HCT116 (cell line): ENCODE results near the gene MFAP3L. TPM values are rescaled to one million over a fixed set of nuclear protein-coding genes. Genes with fewer than 3 reads are reported as not detected.

Source experiments
- ATAC-seq: fragments of 200-7000 bp; cut with Tn5 transposase; 2 replicates; pipeline ENCODE4 v1.9.1; 2020; ENCODE audit warnings: mild to moderate bottlenecking, moderate library complexity
- BruUV-seq: library from RNA; stranded (reverse); fragments of 400-500 nt; replicated peaks from 2 replicates; lab custom pipeline; 2021; lab: Mats Ljungman, UMichigan
- CTCF ChIA-PET: fragments of 300-600 bp; sonication (Branson Sonifier 250); formaldehyde crosslinking; loops from one replicate; lab custom pipeline; 2021; ENCODE audit warnings: antibody characterized with exemption; lab: Charles Lee
- POLR2A ChIA-PET: fragments of 300-600, 350-600 bp; sonication (Branson Sonifier 250); formaldehyde crosslinking; loops from one replicate; lab custom pipeline; 2021; ENCODE audit warnings: antibody characterized with exemption; lab: Charles Lee
- RAD21 ChIA-PET, 2 experiments: fragments of 300-600 bp; sonication (Branson Sonifier 250); formaldehyde crosslinking; loops; one replicate each; lab custom pipeline; 2023; ENCODE audit warnings: low total read pairs in 2 of 2; ENCODE audit not compliant: uncharacterized antibody in 2 of 2, unreplicated experiment in 2 of 2, low non-redundant PET in 1 of 2; lab: Charles Lee
- DNase-seq: peaks from one replicate; pipeline ENCODE4 v3.0.0-alpha.2; 2010; ENCODE audit warnings: low read depth, low spot score
- H2AFZ ChIP-seq: fragments of 200-600 bp; shearing (Covaris generic), sonication (generic); 2 replicates; pipeline ENCODE4 v1.6.1; 2017; ENCODE audit warnings: low read depth, mixed run types, mixed read lengths, antibody characterized with exemption, low read length; ENCODE audit not compliant: poor library complexity, severe bottlenecking
- H3K27ac ChIP-seq: 2 replicates; pipeline ENCODE4 v1.5.1; 2012; ENCODE audit warnings: low read depth, low read length
- H3K27me3 ChIP-seq: fragments of 200-600 bp; sonication (generic); 2 replicates; pipeline ENCODE4 v1.6.1; 2016; ENCODE audit warnings: mixed run types, low read length, mixed read lengths; ENCODE audit not compliant: insufficient read depth
- H3K36me3 ChIP-seq, 2 experiments: fragments of 200-500 bp in 1 of 2; fragments of 200-600 bp in 1 of 2; sonication (Bioruptor generic) in 1 of 2; sonication (generic) in 1 of 2; 2 replicates each; pipeline versions ENCODE4 v1.5.1 to v1.6.1; 2014 to 2016; ENCODE audit warnings: low read length in 2 of 2, inconsistent platforms in 1 of 2, mixed read lengths in 1 of 2, mixed run types in 1 of 2; ENCODE audit not compliant: insufficient read depth in 2 of 2, control insufficient read depth in 1 of 2
- H3K4me1 ChIP-seq, 2 experiments: fragments of 200-600 bp in 1 of 2; sonication (generic) in 1 of 2; 2 replicates each; pipeline versions ENCODE4 v1.5.1 to v1.6.1; 2012 to 2017; ENCODE audit warnings: low read length in 2 of 2, inconsistent platforms in 1 of 2, mild to moderate bottlenecking in 1 of 2, mixed read lengths in 1 of 2, mixed run types in 1 of 2, moderate library complexity in 1 of 2; ENCODE audit not compliant: insufficient read depth in 2 of 2, control insufficient read depth in 1 of 2
- H3K4me2 ChIP-seq: fragments of 200-600 bp; sonication (generic); 2 replicates; pipeline ENCODE4 v1.6.1; 2017; ENCODE audit warnings: mixed run types, low read length, mixed read lengths
- H3K4me3 ChIP-seq, 2 experiments: fragments of 200-600 bp in 1 of 2; sonication (generic) in 1 of 2; replicated peaks in 1 of 2; 2 replicates each; pipeline ENCODE4 v1.5.1; 2011 to 2016; ENCODE audit warnings: low read length in 2 of 2, control low read depth in 1 of 2, low read depth in 1 of 2, mild to moderate bottlenecking in 1 of 2, mixed read lengths in 1 of 2, mixed run types in 1 of 2
- H3K79me2 ChIP-seq: fragments of 200-600 bp; sonication (generic); 2 replicates; pipeline ENCODE4 v1.6.1; 2017; ENCODE audit warnings: mild to moderate bottlenecking, mixed run types, low read length, moderate library complexity, mixed read lengths; ENCODE audit not compliant: insufficient read depth
- H3K9ac ChIP-seq: fragments of 200-600 bp; sonication (generic); 2 replicates; pipeline ENCODE4 v1.6.1; 2016; ENCODE audit warnings: low read length, mixed read lengths
- H3K9me2 ChIP-seq: fragments of 200-600 bp; sonication (generic), shearing (Covaris generic); 2 replicates; pipeline ENCODE4 v1.6.1; 2017; ENCODE audit warnings: mixed run types, mild to moderate bottlenecking, moderate library complexity; ENCODE audit not compliant: insufficient read depth
- H3K9me3 ChIP-seq, 2 experiments: fragments of 200-500 bp in 1 of 2; fragments of 200-600 bp in 1 of 2; sonication (Bioruptor generic) in 1 of 2; sonication (generic) in 1 of 2; 2 replicates each; pipeline ENCODE4 v1.6.1; 2014 to 2017; ENCODE audit warnings: low read length in 2 of 2, mixed read lengths in 2 of 2, inconsistent platforms in 1 of 2, low read depth in 1 of 2, mild to moderate bottlenecking in 1 of 2, mixed run types in 1 of 2, moderate library complexity in 1 of 2; ENCODE audit not compliant: control insufficient read depth in 1 of 2, insufficient read depth in 1 of 2
- H4K20me1 ChIP-seq: fragments of 200-600 bp; sonication (generic), shearing (Covaris generic); 2 replicates; pipeline ENCODE4 v1.6.1; 2017; ENCODE audit warnings: mixed run types, mild to moderate bottlenecking, moderate library complexity; ENCODE audit not compliant: insufficient read depth
- CBX3 ChIP-seq: IDR thresholded peaks from 2 replicates; pipeline ENCODE4 v1.6.1; 2012; ENCODE audit warnings: low read depth
- CEBPB ChIP-seq: IDR thresholded peaks from 2 replicates; pipeline ENCODE4 v1.6.1; 2012; ENCODE audit warnings: low read depth
- CTCF ChIP-seq, 3 experiments: fragments of 200-600 bp in 1 of 3; sonication (generic) in 1 of 3; IDR thresholded peaks in 2 of 3; conservative IDR thresholded peaks in 1 of 3; 2 replicates each; pipeline ENCODE4 v1.5.1; 2012 to 2017; ENCODE audit warnings: low read depth in 2 of 3, low read length in 2 of 3, antibody characterized with exemption in 1 of 3, borderline replicate concordance in 1 of 3, control low read depth in 1 of 3, mild to moderate bottlenecking in 1 of 3, mixed read lengths in 1 of 3, mixed run types in 1 of 3, moderate library complexity in 1 of 3; ENCODE audit not compliant: insufficient read depth in 1 of 3
- EGR1 ChIP-seq: IDR thresholded peaks from 2 replicates; pipeline ENCODE4 v1.6.1; 2012; ENCODE audit warnings: low read depth
- EZH2phosphoT487 ChIP-seq: fragments of 200-600 bp; IDR thresholded peaks from 2 replicates; pipeline ENCODE4 v1.6.1; 2018; ENCODE audit warnings: antibody characterized with exemption, borderline replicate concordance
- FOSL1 ChIP-seq: IDR thresholded peaks from 2 replicates; pipeline ENCODE4 v1.6.1; 2012; ENCODE audit warnings: low read depth
- JUND ChIP-seq: IDR thresholded peaks from 2 replicates; pipeline ENCODE4 v1.6.1; 2012
- MAX ChIP-seq: IDR thresholded peaks from 2 replicates; pipeline ENCODE4 v1.6.1; 2012
- POLR2A ChIP-seq: IDR thresholded peaks from 2 replicates; pipeline ENCODE4 v1.7.0; 2011; ENCODE audit warnings: borderline replicate concordance; ENCODE audit not compliant: insufficient read depth, insufficient read length; ENCODE audit errors: extremely low read depth
- POLR2AphosphoS5 ChIP-seq: IDR thresholded peaks from 2 replicates; pipeline ENCODE4 v1.6.1; 2011; ENCODE audit warnings: mild to moderate bottlenecking, low read depth, low read length, moderate library complexity
- RAD21 ChIP-seq: IDR thresholded peaks from 2 replicates; pipeline ENCODE4 v1.6.1; 2012; ENCODE audit warnings: low read depth, mild to moderate bottlenecking
- REST ChIP-seq: IDR thresholded peaks from 2 replicates; pipeline ENCODE4 v1.6.1; 2012; ENCODE audit warnings: low read depth
- SRF ChIP-seq: IDR thresholded peaks from 2 replicates; pipeline ENCODE4 v1.6.1; 2012; ENCODE audit warnings: low read depth
- TCF7L2 ChIP-seq: IDR thresholded peaks from 2 replicates; pipeline ENCODE4 v1.7.0; 2011; ENCODE audit warnings: borderline replicate concordance, inconsistent platforms; ENCODE audit not compliant: insufficient read depth, insufficient read length; ENCODE audit errors: extremely low read depth
- YY1 ChIP-seq: IDR thresholded peaks from 2 replicates; pipeline ENCODE4 v1.6.1; 2011; ENCODE audit warnings: low read length, low read depth, moderate library complexity, mild to moderate bottlenecking; ENCODE audit not compliant: insufficient replicate concordance; ENCODE audit errors: extremely low read depth
- ZBTB33 ChIP-seq: IDR thresholded peaks from 2 replicates; pipeline ENCODE4 v1.6.1; 2011; ENCODE audit warnings: mild to moderate bottlenecking, low read length, moderate library complexity; ENCODE audit not compliant: insufficient replicate concordance; ENCODE audit errors: extremely low read depth
- ZFX ChIP-seq: fragments of 450-650 bp; IDR thresholded peaks from 2 replicates; pipeline ENCODE4 v1.6.1; 2017
- intact Hi-C: fragments of 100-400 bp; cut with micrococcal nuclease; formaldehyde crosslinking; loops from 2 replicates; pipeline ENCODE4 v1.10.0; 2022
- total RNA-seq: library from RNA; stranded (reverse); gene quantifications from one replicate; pipeline ENCODE4 v1.2.1, GENCODE V29; 2021; ENCODE audit not compliant: unreplicated experiment
- TF ChIP-seq, protein P1 (sequence below): IDR thresholded peaks from 2 replicates; pipeline ENCODE4 v1.6.1; 2012

Gene MFAP3L
- total RNA-seq, 1 experiment from 2014 or later, result 8.4 TPM

- Histone ChIP-seq H3K27ac (no peak overlapping the region), H3K27me3 (no peaks in the 10 kb centered on the region), H4K20me1 (no peaks in the 10 kb centered on the region), H2AFZ (no peak overlapping the region), H3K79me2 (0 out of 2 replicates have a peak, but pooled peaks cover 8% of the 10 kb centered on the region), H3K4me2 (no peak overlapping the region), H3K9me2 (no peaks in the 10 kb centered on the region), H3K4me3 (no peak overlapping the region), H3K4me1 (no peaks in the 10 kb centered on the region), H3K9me3 (no peaks in the 10 kb centered on the region), H3K9ac (no peak overlapping the region), H3K36me3 (no peaks in the 10 kb centered on the region)
- ChIA-PET POLR2A (no interaction called here), CTCF (no interaction called here), RAD21 (no interaction called here)
- intact Hi-C loops, result no loop called here
- DNase-seq (no peak), ATAC-seq (no peak)
- BruUV-seq, result no TSS peak
- TF ChIP-seq EGR1 (no peak), CEBPB (no peak), CBX3 (no peak), POLR2A (no peak), CTCF (IDR thresholded peaks at IDR 0.05 in 2 of 3, conservative IDR thresholded peaks at IDR 0.05 in 1 of 3; ENCODE audit: borderline replicate concordance in 1 of 3, insufficient read depth in 1 of 3, low read depth in 2 of 3, low read length in 2 of 3) (no peak), FOSL1 (no peak), JUND (no peak), RAD21 (no peak), YY1 (no peak), SRF (no peak), POLR2AphosphoS5 (no peak), TCF7L2 (no peak), MAX (no peak), ZFX (no peak), EZH2phosphoT487 (no peak), ZBTB33 (no peak), REST (no peak)
- TF ChIP-seq, protein P1, sequence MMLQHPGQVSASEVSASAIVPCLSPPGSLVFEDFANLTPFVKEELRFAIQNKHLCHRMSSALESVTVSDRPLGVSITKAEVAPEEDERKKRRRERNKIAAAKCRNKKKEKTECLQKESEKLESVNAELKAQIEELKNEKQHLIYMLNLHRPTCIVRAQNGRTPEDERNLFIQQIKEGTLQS, result no peak
These were observed 8.9 kb downstream of the MFAP3L start for GRCh38 chr4:170017252-170017651.
